Fibroblast of pulmonary artery (primary cell): ENCODE results near the gene PRKAG2.

Experiments used
- DNase-seq: peaks from one replicate; pipeline ENCODE4 v3.0.0-alpha.2; 2010; ENCODE audit warnings: low read depth
- H3K4me3 ChIP-seq: replicated peaks from 2 replicates; pipeline ENCODE4 v1.5.1; 2011; ENCODE audit warnings: low read depth, mild to moderate bottlenecking, control low read depth, low read length, moderate library complexity
- TF ChIP-seq, protein P1 (sequence below): IDR thresholded peaks from 2 replicates; pipeline ENCODE4 v1.5.1; 2011; ENCODE audit warnings: mild to moderate bottlenecking, control low read depth, low read length, inconsistent platforms; ENCODE audit errors: missing control alignments

The PRKAG2 gene

DNA sequence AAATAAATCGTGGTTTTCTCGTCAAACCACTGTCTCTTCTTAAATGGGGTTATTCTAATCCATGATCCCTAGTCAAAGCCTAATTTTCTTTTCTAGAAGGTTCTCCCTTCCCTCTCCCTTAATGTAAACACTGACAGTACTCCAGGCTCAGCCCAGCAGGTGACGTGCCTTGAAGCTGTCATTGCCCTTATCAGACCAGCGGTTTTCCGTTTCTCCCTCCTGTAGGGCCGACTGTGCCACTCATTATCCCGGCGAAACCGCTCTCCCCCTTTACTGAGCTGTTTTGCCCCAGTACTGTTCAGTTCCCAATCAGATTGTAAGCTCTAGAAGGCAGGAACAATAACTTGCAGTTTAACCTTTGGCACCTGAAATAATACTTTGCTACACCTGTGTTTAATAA, 203.7 kb downstream of the PRKAG2 start:
- H3K4me3 ChIP-seq, result no peak overlapping the region
- no peak for DNase-seq
- TF ChIP-seq, protein P1, sequence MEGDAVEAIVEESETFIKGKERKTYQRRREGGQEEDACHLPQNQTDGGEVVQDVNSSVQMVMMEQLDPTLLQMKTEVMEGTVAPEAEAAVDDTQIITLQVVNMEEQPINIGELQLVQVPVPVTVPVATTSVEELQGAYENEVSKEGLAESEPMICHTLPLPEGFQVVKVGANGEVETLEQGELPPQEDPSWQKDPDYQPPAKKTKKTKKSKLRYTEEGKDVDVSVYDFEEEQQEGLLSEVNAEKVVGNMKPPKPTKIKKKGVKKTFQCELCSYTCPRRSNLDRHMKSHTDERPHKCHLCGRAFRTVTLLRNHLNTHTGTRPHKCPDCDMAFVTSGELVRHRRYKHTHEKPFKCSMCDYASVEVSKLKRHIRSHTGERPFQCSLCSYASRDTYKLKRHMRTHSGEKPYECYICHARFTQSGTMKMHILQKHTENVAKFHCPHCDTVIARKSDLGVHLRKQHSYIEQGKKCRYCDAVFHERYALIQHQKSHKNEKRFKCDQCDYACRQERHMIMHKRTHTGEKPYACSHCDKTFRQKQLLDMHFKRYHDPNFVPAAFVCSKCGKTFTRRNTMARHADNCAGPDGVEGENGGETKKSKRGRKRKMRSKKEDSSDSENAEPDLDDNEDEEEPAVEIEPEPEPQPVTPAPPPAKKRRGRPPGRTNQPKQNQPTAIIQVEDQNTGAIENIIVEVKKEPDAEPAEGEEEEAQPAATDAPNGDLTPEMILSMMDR, result no peak

DNA sequence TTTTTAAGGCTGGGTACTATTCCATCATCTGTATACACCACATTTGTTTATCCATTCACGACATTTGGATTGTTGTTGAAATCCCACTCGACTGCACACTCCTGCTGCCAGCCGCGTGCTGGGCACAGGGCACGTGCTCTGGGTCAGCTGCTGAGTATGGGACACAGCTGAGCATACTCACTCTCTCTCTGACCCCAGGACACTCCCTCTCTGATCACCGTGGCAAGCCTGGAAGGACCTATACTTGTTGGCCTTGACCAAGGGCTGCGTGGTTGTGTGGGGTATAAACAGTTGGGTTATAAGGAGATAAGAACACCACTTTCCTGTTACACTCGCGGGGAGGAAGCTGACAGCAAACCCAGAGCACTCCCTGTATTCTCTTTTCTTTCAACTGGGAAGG, 204.2 kb downstream of the PRKAG2 start:
- DNase-seq, result no peak
- TF ChIP-seq, protein P1, result no peak
- no peak overlapping the region for H3K4me3 ChIP-seq

DNA sequence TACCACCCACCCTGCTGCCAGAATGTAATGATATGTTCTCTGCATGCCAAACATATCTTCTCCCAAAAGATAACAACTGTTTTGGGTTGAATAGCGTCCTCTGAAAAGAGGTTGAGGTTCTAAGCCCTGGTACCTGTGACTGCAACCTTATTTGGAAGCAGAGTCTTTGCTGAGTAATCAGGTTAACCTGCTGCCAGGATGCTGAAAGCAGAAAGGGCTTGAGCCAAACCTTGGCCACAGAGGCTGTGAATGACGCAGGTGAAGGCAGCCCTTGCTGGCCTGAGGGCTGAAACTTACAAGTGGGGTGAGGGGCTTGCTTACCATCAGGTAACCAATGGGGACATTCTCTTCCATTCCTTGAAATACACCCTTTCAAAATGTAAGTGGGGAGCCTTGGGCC, 205.4 kb downstream of the PRKAG2 start:
- TF ChIP-seq, protein P1, result no peak
- DNase-seq, result no peak
- H3K4me3 ChIP-seq, result no peak overlapping the region

DNA sequence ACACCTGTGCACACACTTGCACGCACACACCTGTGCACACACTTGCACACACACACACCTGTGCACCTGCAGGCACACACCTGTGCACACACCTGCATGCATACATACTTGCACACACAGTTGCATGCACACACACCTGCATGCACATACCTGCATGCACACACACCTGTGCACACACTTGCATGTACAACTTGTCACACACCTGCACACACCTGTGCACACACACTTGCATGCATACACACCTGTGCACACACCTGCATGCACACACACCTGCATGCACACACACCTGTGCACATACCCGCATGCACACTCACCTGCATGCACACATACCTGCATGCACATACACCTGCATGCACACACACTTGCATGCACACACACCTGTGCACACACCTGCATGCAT, 207.2 kb downstream of the PRKAG2 start:
- no peak for DNase-seq
- TF ChIP-seq, protein P1, result no peak
- H3K4me3 ChIP-seq, result no peak overlapping the region

DNA sequence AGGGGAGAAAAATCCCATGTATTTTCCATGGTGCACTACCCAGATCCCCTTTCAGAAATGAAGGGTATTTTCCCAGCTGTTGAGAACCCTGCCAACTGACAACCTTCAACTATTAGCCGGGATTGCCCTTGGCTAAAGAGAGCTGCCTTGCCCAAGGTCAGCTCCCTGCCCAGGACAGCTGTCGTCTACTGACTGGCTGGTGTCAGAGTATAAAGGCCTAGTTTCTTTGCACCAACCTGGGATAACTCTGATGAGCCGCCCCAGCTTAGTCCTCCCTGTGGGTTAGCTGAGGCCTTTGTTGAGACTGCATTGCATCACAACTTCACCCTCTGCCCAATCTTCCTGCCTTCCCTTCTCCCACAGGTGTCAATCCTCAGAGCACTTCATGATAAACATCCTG, 210.0 kb downstream of the PRKAG2 start:
- no peak for DNase-seq

DNA sequence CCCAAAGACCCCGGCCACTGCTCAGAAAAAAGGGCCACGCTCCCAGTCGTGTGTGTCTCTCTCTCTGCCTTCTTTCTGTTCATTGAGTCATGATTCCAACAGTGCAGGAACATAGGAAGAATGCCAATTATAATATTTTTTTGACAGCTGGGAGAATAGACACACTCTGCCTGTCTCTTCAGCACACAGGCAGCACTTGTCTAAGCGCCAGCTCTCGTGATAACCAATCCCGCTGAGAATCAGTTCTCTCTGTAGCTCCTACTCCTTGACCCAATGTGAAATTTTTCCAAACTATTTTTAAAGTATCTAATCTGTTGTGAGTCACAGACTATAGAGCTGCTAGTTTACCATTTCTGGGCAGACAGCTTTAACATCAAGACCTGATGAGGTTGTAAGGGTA, 211.5 kb downstream of the PRKAG2 start:
- no peak overlapping the region for H3K4me3 ChIP-seq
- TF ChIP-seq, protein P1, result no peak
- peak; percentile 95 for DNase-seq

More for the DNA sequence above, 210.0 kb downstream of the PRKAG2 start:
- TF ChIP-seq, protein P1, result no peak
- no peak overlapping the region for H3K4me3 ChIP-seq

DNA sequence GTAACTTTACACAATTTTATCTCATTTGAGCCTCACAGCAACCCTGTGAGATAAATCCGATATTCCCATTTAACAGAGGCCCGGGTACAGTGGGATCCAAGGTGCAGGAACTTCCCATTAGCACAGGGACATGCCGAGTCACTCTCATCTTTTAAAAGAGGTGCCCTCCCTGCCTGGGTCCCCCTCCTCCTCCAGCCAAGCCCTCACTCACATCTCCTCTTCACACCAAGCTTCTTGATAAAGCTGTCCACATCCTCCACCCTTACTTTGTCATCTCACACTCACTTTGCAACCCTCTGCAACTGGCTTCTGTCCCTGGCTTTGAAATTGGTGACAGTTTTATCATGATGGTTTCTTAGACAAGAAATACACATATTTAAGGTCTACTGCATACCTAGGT, 212.6 kb downstream of the PRKAG2 start:
- H3K4me3 ChIP-seq, result no peak overlapping the region
- TF ChIP-seq, protein P1, result no peak
- no peak for DNase-seq
